GM12892 (cell line): Measurements from ENCODE around the gene WAC.
A peak's percentile ranks its signal among the peaks of the same experiment; 100 is the strongest.
"Not testable (repeated sequence)": the region's sequence is repeated elsewhere in the genome, so short reads cannot be mapped to it uniquely, and the experiment has no call there.

Source experiments
- DNase-seq: peaks from one replicate; pipeline ENCODE4 v3.0.0; 2011; ENCODE audit not compliant: insufficient read length
- FAIRE-seq: peaks from 2 replicates; lab custom pipeline; 2011; peaks lifted over from hg19 to GRCh38; lab: Jason Lieb, UNC
- POLR2A ChIP-seq: IDR thresholded peaks from 2 replicates; pipeline ENCODE4 v1.6.1; 2011; ENCODE audit warnings: low read depth, low read length, control low read depth
- POLR2AphosphoS5 ChIP-seq: IDR thresholded peaks from 2 replicates; pipeline ENCODE4 v1.6.1; 2011; ENCODE audit warnings: low read depth, low read length, control low read depth
- TAF1 ChIP-seq: IDR thresholded peaks from 2 replicates; pipeline ENCODE4 v1.6.1; 2011; ENCODE audit warnings: low read depth, mild to moderate bottlenecking, control low read depth, low read length, borderline replicate concordance

Gene WAC

DNA sequence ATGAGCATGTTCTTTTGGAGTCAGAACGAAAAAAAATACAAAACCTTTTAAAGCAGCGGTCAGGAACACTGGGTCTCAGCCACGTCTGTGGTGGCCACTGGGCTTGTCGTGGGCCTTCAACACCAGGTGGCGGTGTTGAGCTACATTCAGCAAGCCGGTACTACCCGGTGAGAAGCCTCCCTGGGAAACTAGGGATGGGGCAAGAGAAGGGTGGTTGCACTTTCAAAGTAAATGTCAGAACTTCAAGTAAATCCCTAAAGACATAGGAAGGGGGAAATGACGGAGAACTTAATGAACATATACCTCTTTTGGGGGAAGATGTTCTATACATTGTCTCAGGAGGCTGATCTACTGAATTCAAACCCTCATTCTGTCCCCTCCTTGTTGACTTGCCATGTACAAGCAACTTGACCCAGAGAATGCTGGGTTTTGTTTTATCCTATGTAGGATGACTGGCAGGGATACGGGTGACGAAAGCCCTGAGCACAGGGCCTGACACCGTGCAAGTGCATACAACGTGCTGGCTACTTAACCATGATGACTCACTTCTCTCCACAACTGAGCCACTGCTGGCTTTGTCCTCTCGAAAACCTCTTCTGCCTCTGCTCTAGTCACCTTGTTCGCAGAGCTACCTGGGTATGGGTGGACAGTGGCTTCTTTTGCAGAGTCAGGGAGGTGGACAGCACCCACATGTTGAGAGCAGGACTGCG, 95.4 kb downstream of the WAC start:
- FAIRE-seq: peak; percentile 88
- peak; percentile 41 for DNase-seq
- no peak for TF ChIP-seq POLR2AphosphoS5
- TF ChIP-seq TAF1: no peak
- no peak for TF ChIP-seq POLR2A

DNA sequence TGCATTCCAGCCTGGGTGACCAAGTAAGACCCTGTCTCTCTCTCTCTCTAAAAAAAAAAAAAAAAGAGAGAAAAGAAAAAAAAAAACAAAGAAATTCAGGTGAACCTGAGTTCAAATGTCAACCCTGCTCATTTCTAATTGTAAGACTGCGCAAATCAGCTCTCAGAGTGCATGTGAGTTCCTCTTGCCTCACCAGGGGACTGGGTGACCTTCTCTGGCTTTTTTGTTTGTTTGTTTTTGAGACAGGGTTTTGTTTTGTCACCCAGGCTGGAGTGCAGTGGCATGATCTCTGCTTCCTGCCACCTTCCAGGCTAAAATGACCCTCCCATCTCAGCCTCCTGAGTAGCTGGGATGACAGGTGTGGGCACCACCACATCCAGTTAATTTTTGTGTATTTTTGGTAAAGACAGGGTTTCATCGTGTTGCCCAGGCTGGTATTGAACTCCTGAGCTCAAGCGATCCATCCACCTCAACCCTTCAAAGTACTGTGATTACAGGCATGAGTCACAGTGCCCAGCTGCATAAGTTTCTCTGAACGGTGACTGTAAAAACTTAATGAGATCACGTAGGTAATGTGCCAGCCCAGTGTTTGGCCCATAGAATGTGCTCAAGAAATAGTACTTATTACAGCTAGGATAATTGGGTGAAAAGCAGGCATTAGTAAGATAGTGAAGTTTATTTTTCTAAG, 99.1 kb downstream of the WAC start:
- TF ChIP-seq POLR2A (no peak), TAF1 (no peak), POLR2AphosphoS5 (no peak)
- FAIRE-seq (no peak), DNase-seq (no peak)

DNA sequence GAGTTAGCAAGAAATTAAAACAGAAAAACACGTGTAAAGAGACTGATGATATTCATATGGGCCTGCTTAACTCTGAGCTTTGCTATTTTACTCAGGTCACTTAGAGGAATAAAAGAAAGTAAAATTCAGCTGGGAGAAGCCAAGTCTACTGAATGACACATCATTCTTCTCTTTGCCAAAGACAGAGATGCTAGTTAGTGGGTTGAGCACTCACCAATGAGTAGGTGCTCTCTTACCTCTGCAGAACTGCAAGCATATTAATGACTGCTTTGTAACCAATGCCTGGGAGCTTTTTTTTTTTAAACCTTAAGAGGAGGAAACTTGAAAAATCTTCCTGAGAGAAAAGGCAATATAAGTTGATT, 99.6 kb downstream of the WAC start:
- no peak for FAIRE-seq
- no peak for TF ChIP-seq POLR2A
- no peak for TF ChIP-seq TAF1
- no peak for TF ChIP-seq POLR2AphosphoS5
- DNase-seq: no peak

DNA sequence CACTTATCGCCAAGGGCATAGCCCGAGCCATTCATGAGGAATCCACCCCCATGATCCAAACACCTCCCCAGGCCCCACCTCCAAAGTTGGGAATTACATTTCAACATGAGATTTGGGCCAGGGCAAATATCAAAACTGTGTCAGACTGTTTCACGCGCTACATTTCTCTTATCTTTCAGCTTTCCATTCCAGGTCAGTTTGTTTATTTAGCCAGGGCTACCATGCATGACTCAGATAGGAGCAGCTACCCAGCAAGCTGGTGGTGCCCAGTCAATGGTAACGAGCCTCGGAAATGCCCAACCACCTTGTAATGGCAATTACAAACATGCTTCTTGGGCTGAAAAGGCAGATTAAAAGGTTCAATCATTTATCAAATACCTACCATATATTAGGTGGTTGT, 100.8 kb downstream of the WAC start:
- DNase-seq (no peak), FAIRE-seq (no peak)
- no peak for TF ChIP-seq POLR2A
- no peak for TF ChIP-seq TAF1
- TF ChIP-seq POLR2AphosphoS5: no peak

DNA sequence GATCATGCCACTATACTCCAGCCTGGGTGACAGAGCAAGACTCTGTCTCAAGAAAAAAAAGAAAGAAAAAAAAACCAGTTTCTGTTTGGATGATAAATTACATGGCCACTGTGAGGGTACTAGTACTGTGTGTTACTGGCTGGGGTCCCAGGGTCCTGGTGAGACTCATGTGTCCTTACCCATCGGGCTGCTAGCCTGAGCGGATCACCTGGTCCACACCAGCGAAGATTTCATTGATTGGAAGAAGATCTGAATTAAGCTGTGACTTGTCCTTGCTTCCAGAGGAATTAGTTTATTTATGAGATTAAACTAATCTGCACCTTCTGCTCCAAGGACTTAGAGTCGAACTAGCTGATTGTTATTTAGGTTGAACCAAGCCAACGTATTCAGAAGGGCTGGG, 104.4 kb downstream of the WAC start:
- TF ChIP-seq TAF1: no peak
- no peak for TF ChIP-seq POLR2A
- no peak for TF ChIP-seq POLR2AphosphoS5
- no peak for DNase-seq
- FAIRE-seq: no peak

DNA sequence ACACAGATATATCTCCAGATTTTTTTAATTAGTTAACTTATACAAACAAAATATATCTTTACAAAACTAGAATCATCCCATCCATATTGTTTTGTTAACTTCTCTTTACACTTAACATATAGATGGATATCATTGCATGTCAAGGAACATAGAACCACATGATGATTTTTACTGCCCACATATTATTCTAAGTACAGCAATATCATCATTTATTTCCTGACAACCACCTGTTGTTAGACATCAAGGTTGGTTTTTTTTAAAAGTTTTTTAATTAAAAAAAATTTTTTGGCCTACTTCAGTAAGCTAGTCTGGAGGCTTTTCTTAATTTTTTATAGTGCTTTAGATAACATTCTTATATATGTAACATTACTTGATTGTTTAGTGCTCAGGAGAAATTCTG, 105.5 kb downstream of the WAC start:
- no peak for DNase-seq
- TF ChIP-seq POLR2AphosphoS5 (no peak), POLR2A (no peak), TAF1 (no peak)
- FAIRE-seq: no peak

DNA sequence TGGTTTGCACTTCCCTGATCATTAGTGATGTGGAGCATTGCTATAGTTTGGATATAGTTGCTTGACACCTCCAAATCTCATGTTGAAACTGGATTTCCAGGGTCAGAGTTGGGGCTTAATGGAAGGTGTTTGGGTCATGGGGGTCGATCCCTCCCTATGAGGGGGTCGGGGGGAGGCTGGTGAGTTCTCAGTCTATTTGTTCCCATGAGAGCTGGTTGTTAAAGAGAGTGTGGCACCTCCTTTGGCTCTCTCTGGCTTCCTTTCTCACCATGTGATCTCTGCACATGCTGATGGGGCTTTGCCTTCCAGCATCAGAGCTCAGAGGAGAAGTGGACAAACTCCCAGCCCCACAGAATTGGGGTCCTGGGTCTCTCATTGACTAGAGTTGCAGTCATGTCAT, 107.6 kb downstream of the WAC start:
- no peak for TF ChIP-seq TAF1
- TF ChIP-seq POLR2AphosphoS5: no peak
- TF ChIP-seq POLR2A: no peak
- FAIRE-seq (no peak), DNase-seq (no peak)

DNA sequence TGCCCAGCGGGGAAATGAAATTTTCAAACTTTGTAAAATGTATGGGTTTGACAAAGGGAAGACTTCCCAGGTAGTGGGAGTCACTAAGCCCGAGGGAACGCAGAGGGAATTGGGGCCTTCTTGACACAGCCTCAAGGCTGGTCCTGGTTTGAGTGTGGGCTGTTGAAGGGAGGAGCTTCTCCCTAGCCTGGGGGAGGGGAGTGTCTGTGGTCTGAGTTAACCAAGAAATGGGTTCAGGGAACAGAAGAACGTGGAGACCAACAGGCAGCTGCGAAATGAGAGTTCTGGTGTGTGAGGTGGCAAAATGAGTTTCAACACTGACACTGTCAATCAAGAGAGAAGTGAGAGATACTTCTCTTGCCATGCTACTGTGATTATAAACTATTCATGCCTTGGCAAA, 111.7 kb downstream of the WAC start:
- FAIRE-seq (no peak), DNase-seq (no peak)
- no peak for TF ChIP-seq POLR2AphosphoS5
- no peak for TF ChIP-seq TAF1
- TF ChIP-seq POLR2A: no peak

DNA sequence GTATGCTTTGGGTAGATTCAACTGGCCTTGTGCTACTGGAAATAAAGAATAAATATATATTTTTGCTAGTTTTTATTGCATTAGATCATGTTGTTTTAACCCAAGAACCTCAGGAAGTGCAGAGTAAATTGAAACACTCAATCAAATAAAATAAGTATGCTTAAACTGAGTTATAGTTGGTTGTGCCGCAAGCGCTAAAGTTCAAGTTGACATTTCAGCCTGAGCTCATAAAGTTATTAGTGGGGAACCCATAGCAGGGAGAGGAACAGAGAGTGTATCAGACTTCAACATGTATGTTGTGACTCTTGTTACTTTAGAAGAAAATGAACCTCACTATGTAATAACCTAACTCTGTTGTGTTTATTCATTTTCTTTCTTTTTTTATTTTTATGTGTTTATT, 119.2 kb downstream of the WAC start:
- no peak for FAIRE-seq
- no peak for DNase-seq
- TF ChIP-seq POLR2A: no peak
- TF ChIP-seq POLR2AphosphoS5: no peak
- TF ChIP-seq TAF1: no peak

DNA sequence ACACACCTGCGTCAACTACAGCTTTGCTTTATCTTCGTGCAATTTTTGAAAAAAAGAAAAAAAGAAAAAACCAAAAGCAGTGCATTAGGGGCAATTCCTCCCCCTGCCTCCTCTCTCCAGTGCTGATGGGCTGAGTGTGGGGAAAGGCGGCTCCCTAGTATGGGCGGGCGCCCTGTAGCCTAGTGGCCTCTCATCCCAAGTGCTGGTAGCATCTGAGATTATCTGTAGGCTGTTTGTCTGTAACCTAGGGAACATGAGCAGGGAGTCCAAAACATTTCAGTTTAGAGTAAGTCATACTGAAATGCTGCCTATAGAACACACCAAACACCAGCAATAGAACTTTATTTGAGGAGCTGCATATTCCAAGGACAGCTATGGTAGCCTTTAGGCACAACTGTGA, 119.8 kb downstream of the WAC start:
- no peak for FAIRE-seq
- DNase-seq: no peak
- TF ChIP-seq POLR2AphosphoS5: no peak
- TF ChIP-seq POLR2A: no peak
- TF ChIP-seq TAF1: no peak

DNA sequence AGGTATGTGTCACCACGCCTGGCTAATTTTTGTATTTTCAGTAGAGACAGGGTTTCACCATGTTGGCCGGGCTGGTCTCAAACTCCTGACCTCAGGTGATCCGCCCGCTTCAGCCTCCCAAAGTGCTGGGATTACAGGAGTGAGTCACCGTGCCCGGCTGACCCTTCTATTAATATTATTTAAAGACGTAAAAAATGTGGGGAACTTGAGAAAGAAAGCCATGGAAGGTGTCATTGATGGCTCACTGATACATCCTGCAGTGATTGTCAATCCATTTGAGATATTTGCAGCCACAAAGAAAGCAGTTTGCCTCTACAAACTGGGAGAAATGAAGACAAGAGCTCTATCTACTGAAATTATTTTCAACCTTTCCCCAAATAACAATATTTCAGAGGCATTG, 125.9 kb downstream of the WAC start:
- not testable (repeated sequence) for FAIRE-seq, DNase-seq

DNA sequence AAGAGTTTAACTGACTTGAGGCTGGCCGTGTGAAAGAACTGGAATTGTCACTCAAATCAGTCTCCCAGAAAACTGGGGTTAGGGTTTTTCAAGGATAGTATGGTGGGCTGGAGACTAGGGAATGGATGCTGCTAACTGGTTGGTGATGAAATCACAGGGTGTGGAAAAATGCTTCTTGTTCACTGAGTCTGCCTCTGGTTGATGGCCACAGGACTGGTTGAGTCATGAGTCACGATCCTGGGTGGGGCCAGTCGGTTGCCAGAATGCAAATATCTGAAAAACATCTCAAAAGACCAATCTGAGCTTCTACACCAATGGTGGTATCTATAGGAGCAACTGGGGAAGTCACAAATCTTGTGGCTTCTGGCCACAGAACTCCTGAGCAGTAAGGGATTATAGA, 128.1 kb downstream of the WAC start:
- TF ChIP-seq POLR2A (no peak), TAF1 (no peak), POLR2AphosphoS5 (no peak)
- no peak for FAIRE-seq
- DNase-seq: no peak
